ENCODE results near the gene AK5. TPM values are rescaled to one million over a fixed set of nuclear protein-coding genes. Genes with fewer than 3 reads are reported as not detected.

AK5 gene
- total RNA-seq, 1 donor from 2014 or later = not detected

- DNase-seq (ENCODE audit: low spot score) = no peak
Observed at GRCh38 chr1:77434967-77435366, 153.1 kb downstream of the AK5 start.

GRCh38 chr1:77438236-77438913 lies 156.6 kb downstream of the AK5 start:
- no peak for DNase-seq (ENCODE audit: low spot score)

- no peak for DNase-seq (ENCODE audit: low spot score)
Observed at GRCh38 chr1:77446841-77447555, 165.2 kb downstream of the AK5 start.

- DNase-seq (ENCODE audit: low spot score) = no peak
Observed at GRCh38 chr1:77447669-77448068, 165.8 kb downstream of the AK5 start.

- DNase-seq (ENCODE audit: low spot score) = no peak
Observed at GRCh38 chr1:77459881-77460280, 178.1 kb downstream of the AK5 start.

GRCh38 chr1:77461691-77462090 lies 179.9 kb downstream of the AK5 start:
- no peak for DNase-seq (ENCODE audit: low spot score)

GRCh38 chr1:77463216-77463615 lies 181.4 kb downstream of the AK5 start:
- DNase-seq (ENCODE audit: low spot score) = no peak

- no peak for DNase-seq (ENCODE audit: low spot score)
Observed at GRCh38 chr1:77465139-77465538, 183.3 kb downstream of the AK5 start.

- no peak for DNase-seq (ENCODE audit: low spot score)
Observed at GRCh38 chr1:77465922-77466321, 184.1 kb downstream of the AK5 start.

GRCh38 chr1:77467021-77467595 lies 185.3 kb downstream of the AK5 start:
- DNase-seq (ENCODE audit: low spot score) = no peak

GRCh38 chr1:77467741-77468140 lies 185.9 kb downstream of the AK5 start:
- DNase-seq (ENCODE audit: low spot score) = no peak

- no peak for DNase-seq (ENCODE audit: low spot score)
Observed at GRCh38 chr1:77468257-77468948, 186.6 kb downstream of the AK5 start.

GRCh38 chr1:77468949-77469710 lies 187.3 kb downstream of the AK5 start:
- no peak for DNase-seq (ENCODE audit: low spot score)

GRCh38 chr1:77471691-77472090 lies 189.9 kb downstream of the AK5 start:
- DNase-seq (ENCODE audit: low spot score) = no peak

GRCh38 chr1:77473690-77474089 lies 191.9 kb downstream of the AK5 start:
- no peak for DNase-seq (ENCODE audit: low spot score)

GRCh38 chr1:77475641-77476040 lies 193.8 kb downstream of the AK5 start:
- DNase-seq (ENCODE audit: low spot score) = no peak

- no peak for DNase-seq (ENCODE audit: low spot score)
Observed at GRCh38 chr1:77476475-77476874, 194.7 kb downstream of the AK5 start.

- DNase-seq (ENCODE audit: low spot score) = no peak
Observed at GRCh38 chr1:77484334-77484733, 202.5 kb downstream of the AK5 start.

- DNase-seq (ENCODE audit: low spot score) = no peak
Observed at GRCh38 chr1:77484926-77485325, 203.1 kb downstream of the AK5 start.

- DNase-seq (ENCODE audit: low spot score) = no peak
Observed at GRCh38 chr1:77487631-77488030, 205.8 kb downstream of the AK5 start.

GRCh38 chr1:77489910-77490309 lies 208.1 kb downstream of the AK5 start:
- DNase-seq (ENCODE audit: low spot score) = no peak

All from mesenteric fat pad (tissue), 1 donor.